NB4 (cell line): Measurements from ENCODE around the gene LRP10.

Experiments used
- DNase-seq: peaks from one replicate; pipeline ENCODE4 v3.0.0; 2010; ENCODE audit warnings: low read depth
- H3K4me3 ChIP-seq: one replicate; pipeline ENCODE4 v1.5.1; 2011; ENCODE audit warnings: mild to moderate bottlenecking, low read depth, low read length, moderate library complexity
- CTCF ChIP-seq: IDR thresholded peaks from one replicate; pipeline ENCODE4 v1.5.1; 2012; ENCODE audit warnings: low read depth, low read length
- MYC ChIP-seq: IDR thresholded peaks from 2 replicates; pipeline ENCODE4 v1.6.1; 2011; ENCODE audit warnings: low read depth, low read length
- POLR2A ChIP-seq: IDR thresholded peaks from 2 replicates; pipeline ENCODE4 v1.6.1; 2011; ENCODE audit warnings: mild to moderate bottlenecking; ENCODE audit not compliant: insufficient read length; ENCODE audit errors: extremely low read depth
- TF ChIP-seq, protein P1 (sequence below): IDR thresholded peaks from 2 replicates; pipeline ENCODE4 v1.6.1; 2011; ENCODE audit warnings: low read depth, low read length

The LRP10 gene

GRCh38 chr14:22918804-22919600 is 47.5 kb downstream of the LRP10 start, which contains the start of gene RBM23:
Gene RBM23, minus strand, starts transcription at chr14:22919149.
- H3K4me3 ChIP-seq = peak within 1 kb of the TSS; percentile 99
- 0 out of 2 replicates have a peak, but pooled peaks have one; percentile 39 for TF ChIP-seq MYC
- TF ChIP-seq POLR2A = peak; percentile 40
- TF ChIP-seq, protein P1, sequence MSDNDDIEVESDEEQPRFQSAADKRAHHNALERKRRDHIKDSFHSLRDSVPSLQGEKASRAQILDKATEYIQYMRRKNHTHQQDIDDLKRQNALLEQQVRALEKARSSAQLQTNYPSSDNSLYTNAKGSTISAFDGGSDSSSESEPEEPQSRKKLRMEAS = no peak; the same call in 1 of the 2 replicates
- no peak for TF ChIP-seq CTCF
- DNase-seq = peak; percentile 100

DNA sequence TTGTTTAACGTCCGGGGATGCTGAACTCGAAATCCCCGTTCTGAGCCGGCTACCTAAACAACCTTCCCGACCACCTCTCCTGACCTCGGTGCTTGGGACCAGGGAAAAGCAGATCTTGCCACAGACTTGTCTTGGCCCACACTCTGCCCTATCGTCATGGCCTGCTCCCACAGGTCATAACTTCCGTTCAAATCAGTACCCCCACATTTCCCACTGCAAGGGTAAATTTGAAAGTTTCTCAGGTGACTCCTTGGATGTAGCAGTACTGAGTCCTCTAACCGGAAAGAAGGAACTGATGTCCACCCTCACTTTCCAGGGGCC is 48.0 kb downstream of the LRP10 start:
- no peak for DNase-seq
- TF ChIP-seq CTCF (no peak), POLR2A (no peak)
- TF ChIP-seq, protein P1 = no peak
- peak overlapping the region; percentile 53 for H3K4me3 ChIP-seq

DNA sequence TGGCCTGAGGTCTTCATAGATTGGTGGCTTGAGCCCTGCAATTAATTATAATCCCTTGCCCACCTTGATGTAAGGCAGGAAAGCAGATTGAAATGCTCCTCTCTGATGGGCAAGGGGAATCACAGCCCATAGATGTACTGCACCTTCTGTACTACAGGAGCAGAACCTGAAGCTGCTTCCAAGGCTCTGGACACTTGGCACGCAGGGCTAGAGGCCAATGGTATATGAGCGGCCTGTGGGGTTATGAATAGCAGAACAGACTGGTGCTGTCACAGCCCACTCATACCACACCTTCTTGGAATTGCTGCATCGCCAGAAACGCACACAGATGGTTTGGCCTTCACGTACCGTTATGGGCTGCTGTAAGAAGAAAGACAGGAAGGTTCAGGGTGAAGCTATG is 49.2 kb downstream of the LRP10 start:
- TF ChIP-seq, protein P1 = no peak
- no peak for TF ChIP-seq CTCF
- TF ChIP-seq POLR2A = no peak
- TF ChIP-seq MYC = no peak
- no peak overlapping the region for H3K4me3 ChIP-seq
- no peak for DNase-seq

- no peak for TF ChIP-seq MYC
- no peak for TF ChIP-seq POLR2A
- TF ChIP-seq CTCF = no peak
- TF ChIP-seq, protein P1 = no peak
- no peak overlapping the region for H3K4me3 ChIP-seq
- DNase-seq = no peak
These were observed 50.8 kb downstream of the LRP10 start for GRCh38 chr14:22922294-22922693.

DNA sequence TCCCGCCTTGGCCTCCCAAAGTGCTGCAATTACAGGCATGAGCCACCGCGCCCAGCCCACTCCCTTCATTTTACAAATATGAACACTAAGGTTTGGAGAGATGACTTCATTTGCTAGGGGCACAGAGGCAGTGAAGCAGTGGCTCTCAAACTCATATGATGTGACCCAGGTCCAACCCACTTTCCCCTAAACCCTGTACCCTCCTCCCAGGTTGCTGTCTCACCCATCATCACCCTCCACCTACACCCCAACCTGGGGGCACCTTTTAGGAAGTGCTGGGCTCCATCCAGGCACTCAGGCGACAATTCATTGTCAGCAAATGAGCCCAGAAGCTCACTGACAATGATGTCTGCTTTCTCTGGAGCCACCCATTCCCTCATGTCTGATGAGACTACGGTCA is 52.2 kb downstream of the LRP10 start:
- DNase-seq = no peak
- H3K4me3 ChIP-seq = no peak overlapping the region
- TF ChIP-seq CTCF (no peak), MYC (no peak), POLR2A (no peak)
- TF ChIP-seq, protein P1 = no peak
